GM18951 (cell line): Measurements from ENCODE around the gene DEPDC1B.
"Not testable (repeated sequence)": the region's sequence is repeated elsewhere in the genome, so short reads cannot be mapped to it uniquely, and the experiment has no call there.

Experiments used
- POLR2A ChIP-seq: IDR thresholded peaks from 4 replicates; pipeline ENCODE4 v1.6.1; 2011; ENCODE audit warnings: mild to moderate bottlenecking; ENCODE audit not compliant: insufficient read length, insufficient read depth; ENCODE audit errors: extremely low read depth
- in situ Hi-C: fragments of 300-500 bp; cut with MboI; formaldehyde crosslinking; loops from one replicate; pipeline ENCODE4 v1.12.0; 2022; ENCODE audit warnings: low sequenced_read_pairs, mixed read lengths, inconsistent platforms; ENCODE audit not compliant: unreplicated experiment

The DEPDC1B gene

GRCh38 chr5:60651872-60652620, 47.9 kb downstream of the DEPDC1B start:
- no peak for TF ChIP-seq POLR2A
- in situ Hi-C loops = loop anchor here (25.0 kb wide), 2 partner anchors 365 to 840 kb away; no protein-coding TSS in a partner anchor

- no peak for TF ChIP-seq POLR2A
- in situ Hi-C loops = no loop called here
Measured at GRCh38 chr5:60649288-60649917, 50.6 kb downstream of the DEPDC1B start.

GRCh38 chr5:60648175-60648574, 51.8 kb downstream of the DEPDC1B start:
- TF ChIP-seq POLR2A = no peak
- in situ Hi-C loops = no loop called here

GRCh38 chr5:60640901-60641300, 59.1 kb downstream of the DEPDC1B start:
- in situ Hi-C loops = no loop called here
- no peak for TF ChIP-seq POLR2A

GRCh38 chr5:60639544-60639943, 60.4 kb downstream of the DEPDC1B start:
- in situ Hi-C loops = no loop called here

GRCh38 chr5:60638300-60638699, 61.7 kb downstream of the DEPDC1B start:
- TF ChIP-seq POLR2A = no peak

More at GRCh38 chr5:60639544-60639943, 60.4 kb downstream of the DEPDC1B start:
- no peak for TF ChIP-seq POLR2A

GRCh38 chr5:60636644-60637043, 63.3 kb downstream of the DEPDC1B start:
- no peak for TF ChIP-seq POLR2A
- in situ Hi-C loops = no loop called here

More at GRCh38 chr5:60638300-60638699, 61.7 kb downstream of the DEPDC1B start:
- in situ Hi-C loops = no loop called here

GRCh38 chr5:60636001-60636400, 64.0 kb downstream of the DEPDC1B start:
- TF ChIP-seq POLR2A = no peak
- in situ Hi-C loops = no loop called here

GRCh38 chr5:60634051-60634450, 65.9 kb downstream of the DEPDC1B start:
- in situ Hi-C loops = no loop called here
- no peak for TF ChIP-seq POLR2A

- TF ChIP-seq POLR2A = no peak
- in situ Hi-C loops = no loop called here
Measured at GRCh38 chr5:60633341-60633740, 66.6 kb downstream of the DEPDC1B start.

- TF ChIP-seq POLR2A = no peak
- in situ Hi-C loops = no loop called here
Measured at GRCh38 chr5:60632153-60632552, 67.8 kb downstream of the DEPDC1B start.

- no peak for TF ChIP-seq POLR2A
- in situ Hi-C loops = no loop called here
Measured at GRCh38 chr5:60630836-60631235, 69.1 kb downstream of the DEPDC1B start.

- no peak for TF ChIP-seq POLR2A
- in situ Hi-C loops = no loop called here
Measured at GRCh38 chr5:60630179-60630578, 69.8 kb downstream of the DEPDC1B start.

GRCh38 chr5:60624875-60625274, 75.1 kb downstream of the DEPDC1B start:
- in situ Hi-C loops = not testable (repeated sequence)

- in situ Hi-C loops = not testable (repeated sequence)
Measured at GRCh38 chr5:60620752-60621151, 79.2 kb downstream of the DEPDC1B start.
